ENCODE results near the gene CDC73. TPM values are rescaled to one million over a fixed set of nuclear protein-coding genes. Genes with fewer than 3 reads are reported as not detected.

The CDC73 gene
- total and polyA plus RNA-seq, 2 donors (not counting 1 experiment from before 2014, with no cell fraction given), result 18.7 to 69.8 TPM

- Histone ChIP-seq H3K27ac (ENCODE audit: insufficient read depth, low read length) (no peak overlapping the region), H3K9me3 (ENCODE audit: control insufficient read depth, insufficient read depth, low read depth, low read length) (no peaks in the 10 kb centered on the region), H3K4me2 (ENCODE audit: extremely low read depth, insufficient read depth, low read length) (no peak overlapping the region), H2AFZ (ENCODE audit: low read length) (no peak overlapping the region), H3K9ac (ENCODE audit: insufficient read depth, low read length) (no peak overlapping the region), H4K20me1 (ENCODE audit: control insufficient read depth, extremely low read depth, insufficient read depth, low read length) (no peaks in the 10 kb centered on the region), H3K79me2 (ENCODE audit: control insufficient read depth, insufficient read depth, low read length) (no peaks in the 10 kb centered on the region), H3K4me3 (replicated peaks in 1 of 4; ENCODE audit: control extremely low read depth in 1 of 4, insufficient read depth in 1 of 4, low read depth in 3 of 4, low read length in 4 of 4) (no peak overlapping the region), H3K4me1 (ENCODE audit: control insufficient read depth, extremely low read depth, insufficient read depth, low read length) (no peaks in the 10 kb centered on the region), H3K27me3 (ENCODE audit: control insufficient read depth, insufficient read depth, low read length) (no peaks in the 10 kb centered on the region), H3K36me3 (ENCODE audit: control insufficient read depth, insufficient read depth, low read length) (peaks cover 2% of the 10 kb centered on the region)
- TF ChIP-seq, protein P1, sequence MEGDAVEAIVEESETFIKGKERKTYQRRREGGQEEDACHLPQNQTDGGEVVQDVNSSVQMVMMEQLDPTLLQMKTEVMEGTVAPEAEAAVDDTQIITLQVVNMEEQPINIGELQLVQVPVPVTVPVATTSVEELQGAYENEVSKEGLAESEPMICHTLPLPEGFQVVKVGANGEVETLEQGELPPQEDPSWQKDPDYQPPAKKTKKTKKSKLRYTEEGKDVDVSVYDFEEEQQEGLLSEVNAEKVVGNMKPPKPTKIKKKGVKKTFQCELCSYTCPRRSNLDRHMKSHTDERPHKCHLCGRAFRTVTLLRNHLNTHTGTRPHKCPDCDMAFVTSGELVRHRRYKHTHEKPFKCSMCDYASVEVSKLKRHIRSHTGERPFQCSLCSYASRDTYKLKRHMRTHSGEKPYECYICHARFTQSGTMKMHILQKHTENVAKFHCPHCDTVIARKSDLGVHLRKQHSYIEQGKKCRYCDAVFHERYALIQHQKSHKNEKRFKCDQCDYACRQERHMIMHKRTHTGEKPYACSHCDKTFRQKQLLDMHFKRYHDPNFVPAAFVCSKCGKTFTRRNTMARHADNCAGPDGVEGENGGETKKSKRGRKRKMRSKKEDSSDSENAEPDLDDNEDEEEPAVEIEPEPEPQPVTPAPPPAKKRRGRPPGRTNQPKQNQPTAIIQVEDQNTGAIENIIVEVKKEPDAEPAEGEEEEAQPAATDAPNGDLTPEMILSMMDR (conservative IDR thresholded peaks at IDR 0.05 in 1 of 2, IDR thresholded peaks at IDR 0.05 in 1 of 2; ENCODE audit: low read depth in 1 of 2, low read length in 2 of 2), result no peak
- TF ChIP-seq EZH2 (IDR thresholded peaks at IDR 0.05; ENCODE audit: low read length, missing control alignments), result no peak
- DNase-seq (ENCODE audit: low read depth in 2 of 2), result no peak
Measured at GRCh38 chr1:193212637-193213036, 90.8 kb downstream of the CDC73 start.

DNA sequence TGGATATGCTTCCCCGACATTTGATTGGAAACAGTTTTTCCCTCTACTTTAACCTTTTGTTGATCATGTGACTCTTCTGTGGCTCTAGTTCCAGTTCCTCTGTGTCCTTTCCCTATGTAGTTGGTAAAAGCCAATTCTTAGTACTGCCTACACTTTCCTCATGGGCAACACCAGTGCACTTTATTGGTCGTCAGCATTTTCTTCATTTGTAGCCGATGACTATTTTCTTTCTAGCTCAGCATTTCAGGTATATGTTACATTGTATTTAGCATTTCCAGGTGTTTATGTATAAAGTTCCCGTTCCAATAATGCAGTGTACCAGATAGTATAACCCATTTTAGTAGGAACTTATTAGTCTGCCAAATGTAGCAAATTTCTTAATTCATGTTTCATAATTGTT lies 92.2 kb downstream of the CDC73 start:
- H3K9me3 ChIP-seq (ENCODE audit: control insufficient read depth, insufficient read depth, low read depth, low read length), result no peaks in the 10 kb centered on the region
- H3K27me3 ChIP-seq (ENCODE audit: control insufficient read depth, insufficient read depth, low read length), result no peaks in the 10 kb centered on the region
- no peak overlapping the region for H3K27ac ChIP-seq (ENCODE audit: insufficient read depth, low read length)
- no peak overlapping the region for H3K4me2 ChIP-seq (ENCODE audit: extremely low read depth, insufficient read depth, low read length)
- no peaks in the 10 kb centered on the region for H3K4me1 ChIP-seq (ENCODE audit: control insufficient read depth, extremely low read depth, insufficient read depth, low read length)
- no peak overlapping the region for H3K4me3 ChIP-seq (replicated peaks in 1 of 4; ENCODE audit: control extremely low read depth in 1 of 4, insufficient read depth in 1 of 4, low read depth in 3 of 4, low read length in 4 of 4)
- H4K20me1 ChIP-seq (ENCODE audit: control insufficient read depth, extremely low read depth, insufficient read depth, low read length), result no peaks in the 10 kb centered on the region
- no peak overlapping the region for H3K9ac ChIP-seq (ENCODE audit: insufficient read depth, low read length)
- no peak overlapping the region for H2AFZ ChIP-seq (ENCODE audit: low read length)
- peaks cover 2% of the 10 kb centered on the region for H3K36me3 ChIP-seq (ENCODE audit: control insufficient read depth, insufficient read depth, low read length)
- H3K79me2 ChIP-seq (ENCODE audit: control insufficient read depth, insufficient read depth, low read length), result no peaks in the 10 kb centered on the region
- no peak for TF ChIP-seq EZH2 (IDR thresholded peaks at IDR 0.05; ENCODE audit: low read length, missing control alignments)
- TF ChIP-seq, protein P1 (conservative IDR thresholded peaks at IDR 0.05 in 1 of 2, IDR thresholded peaks at IDR 0.05 in 1 of 2; ENCODE audit: low read depth in 1 of 2, low read length in 2 of 2), result no peak
- DNase-seq (ENCODE audit: low read depth in 2 of 2), result no peak

DNA sequence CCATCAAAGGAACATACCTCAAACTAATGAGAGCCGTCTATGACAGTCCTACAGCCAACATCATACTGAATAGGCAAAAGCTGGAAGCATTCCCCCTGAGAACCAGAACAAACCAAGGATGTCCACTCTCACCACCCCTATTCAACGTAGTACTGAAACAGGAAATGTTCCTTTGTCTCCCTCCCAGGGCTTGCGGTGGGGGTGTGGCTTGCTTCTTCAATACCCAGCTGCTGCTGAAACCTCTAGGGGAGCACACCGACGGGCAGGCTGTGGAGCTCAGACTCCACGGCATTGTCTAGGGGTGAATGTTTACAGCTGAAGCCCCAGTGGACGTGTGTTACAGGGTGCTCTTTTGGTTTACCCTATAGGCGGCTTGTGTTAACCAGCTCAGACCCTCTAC lies 95.1 kb downstream of the CDC73 start:
- H3K79me2 ChIP-seq (ENCODE audit: control insufficient read depth, insufficient read depth, low read length), result no peaks in the 10 kb centered on the region
- DNase-seq (ENCODE audit: low read depth in 2 of 2), result no peak
- no peak overlapping the region for H2AFZ ChIP-seq (ENCODE audit: low read length)
- H3K27me3 ChIP-seq (ENCODE audit: control insufficient read depth, insufficient read depth, low read length), result no peaks in the 10 kb centered on the region
- H3K4me2 ChIP-seq (ENCODE audit: extremely low read depth, insufficient read depth, low read length), result no peak overlapping the region
- H3K9me3 ChIP-seq (ENCODE audit: control insufficient read depth, insufficient read depth, low read depth, low read length), result no peaks in the 10 kb centered on the region
- TF ChIP-seq, protein P1 (conservative IDR thresholded peaks at IDR 0.05 in 1 of 2, IDR thresholded peaks at IDR 0.05 in 1 of 2; ENCODE audit: low read depth in 1 of 2, low read length in 2 of 2), result no peak
- TF ChIP-seq EZH2 (IDR thresholded peaks at IDR 0.05; ENCODE audit: low read length, missing control alignments), result no peak
- no peaks in the 10 kb centered on the region for H4K20me1 ChIP-seq (ENCODE audit: control insufficient read depth, extremely low read depth, insufficient read depth, low read length)
- no peaks in the 10 kb centered on the region for H3K4me1 ChIP-seq (ENCODE audit: control insufficient read depth, extremely low read depth, insufficient read depth, low read length)
- H3K36me3 ChIP-seq (ENCODE audit: control insufficient read depth, insufficient read depth, low read length), result peaks cover 2% of the 10 kb centered on the region
- no peak overlapping the region for H3K9ac ChIP-seq (ENCODE audit: insufficient read depth, low read length)
- H3K4me3 ChIP-seq (replicated peaks in 1 of 4; ENCODE audit: control extremely low read depth in 1 of 4, insufficient read depth in 1 of 4, low read depth in 3 of 4, low read length in 4 of 4), result no peak overlapping the region
- no peak overlapping the region for H3K27ac ChIP-seq (ENCODE audit: insufficient read depth, low read length)
